Liver (tissue), 9 donors: ENCODE data around the gene TEFM. TPM values are rescaled to one million over a fixed set of nuclear protein-coding genes. Genes with fewer than 3 reads are reported as not detected.
A peak's percentile ranks its signal among the peaks of the same experiment; 100 is the strongest.

ENCODE experiments used
- DNase-seq: peaks from one replicate; pipeline ENCODE4 v3.0.0-alpha.2; 2017; ENCODE audit warnings: low spot score
- H3K27ac ChIP-seq, 2 donors: one replicate each; pipeline ENCODE4 v1.7.0; 2013; ENCODE audit warnings: inconsistent platforms in 2 of 2, low read length in 2 of 2, control low read depth in 1 of 2, low read depth in 1 of 2, mild to moderate bottlenecking in 1 of 2
- H3K27me3 ChIP-seq, 4 donors: one replicate each; pipeline versions ENCODE4 v1.6.1 to v1.7.0; 2013; ENCODE audit warnings: low read length in 3 of 4, inconsistent platforms in 1 of 4, mild to moderate bottlenecking in 1 of 4, moderate library complexity in 1 of 4; ENCODE audit not compliant: control insufficient read depth in 4 of 4, insufficient read depth in 4 of 4
- H3K36me3 ChIP-seq, 4 donors: one replicate each; pipeline versions ENCODE4 v1.6.1 to v1.7.0; 2013; ENCODE audit warnings: low read length in 3 of 4, mild to moderate bottlenecking in 3 of 4, low read depth in 1 of 4, moderate library complexity in 1 of 4; ENCODE audit not compliant: control insufficient read depth in 4 of 4, insufficient read depth in 3 of 4
- H3K4me1 ChIP-seq, 4 donors: one replicate each; pipeline versions ENCODE4 v1.6.1 to v1.7.0; 2013; ENCODE audit warnings: low read length in 3 of 4, mild to moderate bottlenecking in 3 of 4, moderate library complexity in 1 of 4; ENCODE audit not compliant: control insufficient read depth in 4 of 4, insufficient read depth in 4 of 4
- H3K4me3 ChIP-seq, 3 donors: one replicate each; pipeline versions ENCODE4 v1.6.1 to v1.7.0; 2013; ENCODE audit warnings: low read length in 3 of 3, control low read depth in 1 of 3, low read depth in 1 of 3, mild to moderate bottlenecking in 1 of 3
- H3K9ac ChIP-seq, 2 donors: one replicate each; pipeline ENCODE4 v1.7.0; 2013; ENCODE audit warnings: low read length in 2 of 2, mild to moderate bottlenecking in 2 of 2, moderate library complexity in 2 of 2, control low read depth in 1 of 2, low read depth in 1 of 2
- H3K9me3 ChIP-seq, 4 donors: one replicate each; pipeline versions ENCODE4 v1.6.1 to v1.7.0; 2013; ENCODE audit warnings: low read length in 3 of 4; ENCODE audit not compliant: control insufficient read depth in 4 of 4
- EGR1 ChIP-seq, 2 donors: IDR thresholded peaks; 2 replicates each; pipeline ENCODE4 v1.6.1; 2016 to 2018; ENCODE audit warnings: antibody characterized with exemption in 2 of 2, low read depth in 2 of 2
- FOXA1 ChIP-seq: IDR thresholded peaks from 2 replicates; pipeline ENCODE4 v1.6.1; 2016; ENCODE audit warnings: antibody characterized with exemption
- FOXA2 ChIP-seq: IDR thresholded peaks from 2 replicates; pipeline ENCODE4 v1.6.1; 2016; ENCODE audit warnings: antibody characterized with exemption
- HNF4A ChIP-seq, 2 donors: conservative IDR thresholded peaks; 2 replicates each; pipeline ENCODE4 v1.6.1; 2016; ENCODE audit warnings: antibody characterized with exemption in 2 of 2, mild to moderate bottlenecking in 2 of 2
- HNF4G ChIP-seq: IDR thresholded peaks from 2 replicates; pipeline ENCODE4 v1.6.1; 2016; ENCODE audit warnings: antibody characterized with exemption
- JUND ChIP-seq, 2 donors: IDR thresholded peaks; 2 replicates each; pipeline ENCODE4 v1.6.1; 2016; ENCODE audit warnings: antibody characterized with exemption in 2 of 2
- NR2F2 ChIP-seq: IDR thresholded peaks from 2 replicates; pipeline ENCODE4 v1.6.1; 2016; ENCODE audit warnings: antibody characterized with exemption
- RAD21 ChIP-seq, 2 donors: IDR thresholded peaks; 2 replicates each; pipeline ENCODE4 v1.6.1; 2016; ENCODE audit warnings: antibody characterized with exemption in 2 of 2, mild to moderate bottlenecking in 2 of 2
- TAF1 ChIP-seq: conservative IDR thresholded peaks from 2 replicates; pipeline ENCODE4 v1.6.1; 2016; ENCODE audit warnings: antibody characterized with exemption, mild to moderate bottlenecking
- YY1 ChIP-seq: IDR thresholded peaks from 2 replicates; pipeline ENCODE4 v1.6.1; 2016; ENCODE audit warnings: antibody characterized with exemption, mild to moderate bottlenecking
- WGBS: extraction: QIAGEN DNeasy Blood & Tissue Kit; methylation state at CpG from one replicate; pipeline ENCODE4 v1.1.7; 2013; 5-methylcytosine and 5-hydroxymethylcytosine counted together
- polyA plus RNA-seq, 2 donors: library from polyadenylated mRNA; stranded (reverse) in 1 of 2; unstranded in 1 of 2; fragments of 200-250 nt in 1 of 2; fragments of >200 nt in 1 of 2; fragmentation: Nextera tagmentation in 1 of 2; extraction: Ambion mirVana in 1 of 2; gene quantifications; one replicate each; pipeline versions ENCODE4 v1.2.1 to v1.2.3, GENCODE V29; 2013 to 2015
- total RNA-seq, 2 donors: library from RNA; depleted of rRNA; stranded (reverse); fragments of >200 nt; gene quantifications; one replicate each; pipeline ENCODE4 v1.2.3, GENCODE V29; 2014
- TF ChIP-seq, protein P1 (sequence below): IDR thresholded peaks from 2 replicates; pipeline ENCODE4 v1.6.1; 2016; ENCODE audit warnings: antibody characterized with exemption
- TF ChIP-seq, protein P2 (sequence below): fragments of 150-350 bp; IDR thresholded peaks from 2 replicates; pipeline ENCODE4 v1.5.1; 2017; ENCODE audit warnings: improper control_type of control experiment, low read depth, low read length; ENCODE audit not compliant: missing input control
- TF ChIP-seq, protein P3 (sequence below): IDR thresholded peaks from 2 replicates; pipeline ENCODE4 v1.6.1; 2016; ENCODE audit warnings: antibody characterized with exemption
- TF ChIP-seq, protein P4 (sequence below): IDR thresholded peaks from 2 replicates; pipeline ENCODE4 v1.6.1; 2016; ENCODE audit warnings: antibody characterized with exemption, mild to moderate bottlenecking
- TF ChIP-seq, protein P5 (sequence below): IDR thresholded peaks from 2 replicates; pipeline ENCODE4 v1.6.1; 2016; ENCODE audit warnings: antibody characterized with exemption
- donor health status: healthy.
- donor health status: healthy.
- donor health status: healthy.
- donor health status: healthy.
- donor health status: healthy.

The TEFM gene
- total and polyA plus RNA-seq, 4 donors: 5.1 to 16.7 (median 10.5) TPM

DNA sequence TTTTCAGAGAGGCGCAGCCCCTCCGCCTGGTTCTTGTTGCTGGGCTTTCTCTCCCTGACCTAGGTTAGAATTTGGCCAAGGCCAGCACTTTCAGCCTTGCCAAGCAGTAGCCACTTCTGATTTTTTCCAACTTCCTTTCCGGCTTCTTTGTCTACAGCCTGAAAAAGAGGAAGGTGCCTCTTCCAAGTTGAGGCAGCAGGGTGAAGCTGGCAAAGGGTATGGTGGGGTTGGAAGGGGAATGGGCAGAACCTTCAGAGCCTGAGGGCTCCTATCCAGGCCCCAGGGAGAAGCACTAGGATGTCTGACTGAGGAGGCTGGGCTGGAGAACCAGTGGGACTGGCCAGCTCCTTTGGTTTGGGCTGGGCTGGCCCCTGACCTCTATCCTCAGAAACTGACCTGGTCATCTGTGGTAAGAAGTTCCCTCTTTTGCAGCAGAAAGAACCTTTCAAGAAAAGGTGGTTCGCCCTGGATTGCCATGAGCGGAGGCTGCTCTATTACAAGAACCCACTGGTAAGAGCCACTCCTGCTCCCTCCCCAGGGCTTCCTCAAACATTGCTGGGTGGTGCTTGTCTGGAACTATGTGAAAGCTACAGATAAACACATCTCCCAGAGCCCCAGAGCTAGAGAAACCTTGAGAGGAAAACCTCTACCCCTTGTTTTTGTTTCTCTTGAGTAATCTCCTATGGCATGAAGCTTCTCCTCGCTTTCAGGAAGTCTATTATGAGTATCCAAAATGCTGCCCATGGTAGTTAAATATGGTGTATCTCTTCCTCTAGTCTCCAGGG is 48.2 kb upstream of the TEFM start:
- Histone ChIP-seq H3K4me1 (peaks cover 0 to 12% (median 4%) of the 10 kb centered on the region in 4 donors), H3K27me3 (no peaks in the 10 kb centered on the region), H3K36me3 (no peaks in the 10 kb centered on the region), H3K4me3 (no peak overlapping the region), H3K27ac (peak overlapping the region in 1 of 2 donors; percentile 40), H3K9ac (no peak overlapping the region), H3K9me3 (no peaks in the 10 kb centered on the region)
- no peak for DNase-seq
- WGBS: 82% methylated on average over 6 of the region's 6 CpGs
- TF ChIP-seq, protein P1, sequence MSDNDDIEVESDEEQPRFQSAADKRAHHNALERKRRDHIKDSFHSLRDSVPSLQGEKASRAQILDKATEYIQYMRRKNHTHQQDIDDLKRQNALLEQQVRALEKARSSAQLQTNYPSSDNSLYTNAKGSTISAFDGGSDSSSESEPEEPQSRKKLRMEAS: no peak
- no peak for TF ChIP-seq YY1
- TF ChIP-seq, protein P2, sequence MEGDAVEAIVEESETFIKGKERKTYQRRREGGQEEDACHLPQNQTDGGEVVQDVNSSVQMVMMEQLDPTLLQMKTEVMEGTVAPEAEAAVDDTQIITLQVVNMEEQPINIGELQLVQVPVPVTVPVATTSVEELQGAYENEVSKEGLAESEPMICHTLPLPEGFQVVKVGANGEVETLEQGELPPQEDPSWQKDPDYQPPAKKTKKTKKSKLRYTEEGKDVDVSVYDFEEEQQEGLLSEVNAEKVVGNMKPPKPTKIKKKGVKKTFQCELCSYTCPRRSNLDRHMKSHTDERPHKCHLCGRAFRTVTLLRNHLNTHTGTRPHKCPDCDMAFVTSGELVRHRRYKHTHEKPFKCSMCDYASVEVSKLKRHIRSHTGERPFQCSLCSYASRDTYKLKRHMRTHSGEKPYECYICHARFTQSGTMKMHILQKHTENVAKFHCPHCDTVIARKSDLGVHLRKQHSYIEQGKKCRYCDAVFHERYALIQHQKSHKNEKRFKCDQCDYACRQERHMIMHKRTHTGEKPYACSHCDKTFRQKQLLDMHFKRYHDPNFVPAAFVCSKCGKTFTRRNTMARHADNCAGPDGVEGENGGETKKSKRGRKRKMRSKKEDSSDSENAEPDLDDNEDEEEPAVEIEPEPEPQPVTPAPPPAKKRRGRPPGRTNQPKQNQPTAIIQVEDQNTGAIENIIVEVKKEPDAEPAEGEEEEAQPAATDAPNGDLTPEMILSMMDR: no peak
- TF ChIP-seq FOXA1: no peak
- no peak for TF ChIP-seq NR2F2
- TF ChIP-seq, protein P3, sequence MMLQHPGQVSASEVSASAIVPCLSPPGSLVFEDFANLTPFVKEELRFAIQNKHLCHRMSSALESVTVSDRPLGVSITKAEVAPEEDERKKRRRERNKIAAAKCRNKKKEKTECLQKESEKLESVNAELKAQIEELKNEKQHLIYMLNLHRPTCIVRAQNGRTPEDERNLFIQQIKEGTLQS: no peak
- no peak for TF ChIP-seq TAF1
- TF ChIP-seq, protein P4, sequence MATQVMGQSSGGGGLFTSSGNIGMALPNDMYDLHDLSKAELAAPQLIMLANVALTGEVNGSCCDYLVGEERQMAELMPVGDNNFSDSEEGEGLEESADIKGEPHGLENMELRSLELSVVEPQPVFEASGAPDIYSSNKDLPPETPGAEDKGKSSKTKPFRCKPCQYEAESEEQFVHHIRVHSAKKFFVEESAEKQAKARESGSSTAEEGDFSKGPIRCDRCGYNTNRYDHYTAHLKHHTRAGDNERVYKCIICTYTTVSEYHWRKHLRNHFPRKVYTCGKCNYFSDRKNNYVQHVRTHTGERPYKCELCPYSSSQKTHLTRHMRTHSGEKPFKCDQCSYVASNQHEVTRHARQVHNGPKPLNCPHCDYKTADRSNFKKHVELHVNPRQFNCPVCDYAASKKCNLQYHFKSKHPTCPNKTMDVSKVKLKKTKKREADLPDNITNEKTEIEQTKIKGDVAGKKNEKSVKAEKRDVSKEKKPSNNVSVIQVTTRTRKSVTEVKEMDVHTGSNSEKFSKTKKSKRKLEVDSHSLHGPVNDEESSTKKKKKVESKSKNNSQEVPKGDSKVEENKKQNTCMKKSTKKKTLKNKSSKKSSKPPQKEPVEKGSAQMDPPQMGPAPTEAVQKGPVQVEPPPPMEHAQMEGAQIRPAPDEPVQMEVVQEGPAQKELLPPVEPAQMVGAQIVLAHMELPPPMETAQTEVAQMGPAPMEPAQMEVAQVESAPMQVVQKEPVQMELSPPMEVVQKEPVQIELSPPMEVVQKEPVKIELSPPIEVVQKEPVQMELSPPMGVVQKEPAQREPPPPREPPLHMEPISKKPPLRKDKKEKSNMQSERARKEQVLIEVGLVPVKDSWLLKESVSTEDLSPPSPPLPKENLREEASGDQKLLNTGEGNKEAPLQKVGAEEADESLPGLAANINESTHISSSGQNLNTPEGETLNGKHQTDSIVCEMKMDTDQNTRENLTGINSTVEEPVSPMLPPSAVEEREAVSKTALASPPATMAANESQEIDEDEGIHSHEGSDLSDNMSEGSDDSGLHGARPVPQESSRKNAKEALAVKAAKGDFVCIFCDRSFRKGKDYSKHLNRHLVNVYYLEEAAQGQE: no peak
- TF ChIP-seq, protein P5, sequence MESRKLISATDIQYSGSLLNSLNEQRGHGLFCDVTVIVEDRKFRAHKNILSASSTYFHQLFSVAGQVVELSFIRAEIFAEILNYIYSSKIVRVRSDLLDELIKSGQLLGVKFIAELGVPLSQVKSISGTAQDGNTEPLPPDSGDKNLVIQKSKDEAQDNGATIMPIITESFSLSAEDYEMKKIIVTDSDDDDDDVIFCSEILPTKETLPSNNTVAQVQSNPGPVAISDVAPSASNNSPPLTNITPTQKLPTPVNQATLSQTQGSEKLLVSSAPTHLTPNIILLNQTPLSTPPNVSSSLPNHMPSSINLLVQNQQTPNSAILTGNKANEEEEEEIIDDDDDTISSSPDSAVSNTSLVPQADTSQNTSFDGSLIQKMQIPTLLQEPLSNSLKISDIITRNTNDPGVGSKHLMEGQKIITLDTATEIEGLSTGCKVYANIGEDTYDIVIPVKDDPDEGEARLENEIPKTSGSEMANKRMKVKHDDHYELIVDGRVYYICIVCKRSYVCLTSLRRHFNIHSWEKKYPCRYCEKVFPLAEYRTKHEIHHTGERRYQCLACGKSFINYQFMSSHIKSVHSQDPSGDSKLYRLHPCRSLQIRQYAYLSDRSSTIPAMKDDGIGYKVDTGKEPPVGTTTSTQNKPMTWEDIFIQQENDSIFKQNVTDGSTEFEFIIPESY: no peak
- TF ChIP-seq RAD21 (IDR thresholded peaks at IDR 0.05): no peak
- no peak for TF ChIP-seq JUND (IDR thresholded peaks at IDR 0.05)
- no peak for TF ChIP-seq EGR1 (IDR thresholded peaks at IDR 0.05; ENCODE audit: low read depth in 2 of 2)
- no peak for TF ChIP-seq FOXA2
- no peak for TF ChIP-seq HNF4G
- no peak for TF ChIP-seq HNF4A (conservative IDR thresholded peaks at IDR 0.05)
